Colonic mucosa (tissue), 4 donors: ENCODE data around the gene C6orf52. TPM values are rescaled to one million over a fixed set of nuclear protein-coding genes. Genes with fewer than 3 reads are reported as not detected.

Experiments used
- DNase-seq: peaks from one replicate; pipeline ENCODE4 v3.0.0-alpha.2; 2020
- H3K27ac ChIP-seq: fragments of 200-600 bp; one replicate; pipeline ENCODE4 v1.8.0; 2021
- H3K27me3 ChIP-seq: fragments of 200-600 bp; one replicate; pipeline ENCODE4 v1.8.0; 2021
- H3K36me3 ChIP-seq: fragments of 200-600 bp; one replicate; pipeline ENCODE4 v1.8.0; 2021
- H3K4me1 ChIP-seq: fragments of 200-600 bp; one replicate; pipeline ENCODE4 v1.8.0; 2021; ENCODE audit warnings: mild to moderate bottlenecking
- H3K4me3 ChIP-seq: fragments of 200-600 bp; one replicate; pipeline ENCODE4 v1.8.0; 2021
- H3K9ac ChIP-seq, 2 donors: one replicate each; pipeline ENCODE4 v1.7.0; 2013; ENCODE audit warnings: control low read depth in 2 of 2, low read depth in 2 of 2, low read length in 2 of 2
- H3K9me3 ChIP-seq: fragments of 200-600 bp; one replicate; pipeline ENCODE4 v1.8.0; 2021
- intact Hi-C: fragments of 100-400 bp; cut with DNase I; formaldehyde crosslinking; loops from one replicate; pipeline ENCODE4 v1.14.1; 2022
- total RNA-seq, 2 donors: library from RNA; stranded (reverse); fragmentation: NEBNext Ultra II Directional in 1 of 2; extraction: Animal tissue kit (Norgen Biotek cat#: 25700) in 1 of 2; gene quantifications; one replicate each; pipeline ENCODE4 v1.2.1, GENCODE V29; 2021
- TF ChIP-seq, protein P1 (sequence below): fragments of 200-600 bp; IDR thresholded peaks from one replicate; pipeline ENCODE4 v1.8.0; 2022; ENCODE audit warnings: antibody characterized with exemption, mild to moderate bottlenecking
- donor health status: healthy.
- donor health status: DM: no; HTN: no; CAD: no.
- donor health status: DM: no; HTN: no; CAD: no.

C6orf52 gene
- total RNA-seq, 2 donors from 2014 or later: 0.69 to 0.99 TPM

- Histone ChIP-seq H3K4me1 (no peaks in the 10 kb centered on the region), H3K27me3 (no peaks in the 10 kb centered on the region), H3K27ac (no peak overlapping the region), H3K9ac (no peak overlapping the region), H3K36me3 (peaks cover 4% of the 10 kb centered on the region), H3K4me3 (no peak overlapping the region), H3K9me3 (no peaks in the 10 kb centered on the region)
- TF ChIP-seq, protein P1, sequence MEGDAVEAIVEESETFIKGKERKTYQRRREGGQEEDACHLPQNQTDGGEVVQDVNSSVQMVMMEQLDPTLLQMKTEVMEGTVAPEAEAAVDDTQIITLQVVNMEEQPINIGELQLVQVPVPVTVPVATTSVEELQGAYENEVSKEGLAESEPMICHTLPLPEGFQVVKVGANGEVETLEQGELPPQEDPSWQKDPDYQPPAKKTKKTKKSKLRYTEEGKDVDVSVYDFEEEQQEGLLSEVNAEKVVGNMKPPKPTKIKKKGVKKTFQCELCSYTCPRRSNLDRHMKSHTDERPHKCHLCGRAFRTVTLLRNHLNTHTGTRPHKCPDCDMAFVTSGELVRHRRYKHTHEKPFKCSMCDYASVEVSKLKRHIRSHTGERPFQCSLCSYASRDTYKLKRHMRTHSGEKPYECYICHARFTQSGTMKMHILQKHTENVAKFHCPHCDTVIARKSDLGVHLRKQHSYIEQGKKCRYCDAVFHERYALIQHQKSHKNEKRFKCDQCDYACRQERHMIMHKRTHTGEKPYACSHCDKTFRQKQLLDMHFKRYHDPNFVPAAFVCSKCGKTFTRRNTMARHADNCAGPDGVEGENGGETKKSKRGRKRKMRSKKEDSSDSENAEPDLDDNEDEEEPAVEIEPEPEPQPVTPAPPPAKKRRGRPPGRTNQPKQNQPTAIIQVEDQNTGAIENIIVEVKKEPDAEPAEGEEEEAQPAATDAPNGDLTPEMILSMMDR: no peak
- DNase-seq: no peak
- intact Hi-C loops: no loop called here
Observed at GRCh38 chr6:10736731-10737130, 42.3 kb upstream of the C6orf52 start.

- H3K9ac ChIP-seq: no peak overlapping the region
- no peaks in the 10 kb centered on the region for H3K4me1 ChIP-seq
- TF ChIP-seq, protein P1: no peak
- DNase-seq: no peak
- H3K27me3 ChIP-seq: no peaks in the 10 kb centered on the region
- H3K27ac ChIP-seq: no peak overlapping the region
- H3K4me3 ChIP-seq: no peak overlapping the region
- intact Hi-C loops: no loop called here
- peaks cover 4% of the 10 kb centered on the region for H3K36me3 ChIP-seq
- no peaks in the 10 kb centered on the region for H3K9me3 ChIP-seq
Observed at GRCh38 chr6:10733863-10734262, 39.4 kb upstream of the C6orf52 start.

DNA sequence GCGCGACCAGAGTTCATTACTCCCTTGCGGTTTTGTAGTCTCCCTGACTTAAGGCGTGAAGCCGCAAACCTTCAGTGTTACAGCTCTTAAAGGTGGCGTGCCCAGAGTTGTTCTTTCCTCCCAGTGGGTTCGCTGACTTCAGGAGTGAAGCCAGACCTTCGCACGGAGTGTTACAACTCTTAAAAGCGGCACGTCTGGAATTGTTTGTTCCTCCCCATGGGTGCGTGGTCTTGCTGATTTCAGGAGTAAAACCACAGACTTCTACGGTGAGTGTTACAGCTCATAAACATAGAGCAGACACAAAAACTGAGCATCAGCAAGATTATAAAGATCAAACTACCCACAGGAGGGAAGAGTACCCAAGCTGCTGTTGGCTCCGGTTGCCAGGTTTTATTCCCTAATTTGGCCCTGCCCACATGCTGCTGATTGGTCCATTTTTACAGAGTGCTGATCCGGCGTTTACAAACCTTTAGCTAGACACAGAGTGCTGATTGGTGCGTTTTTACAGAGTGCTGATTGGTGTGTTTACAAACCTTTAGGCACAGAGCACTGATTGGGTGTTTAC lies 38.8 kb upstream of the C6orf52 start:
- Histone ChIP-seq H3K4me3 (no peak overlapping the region), H3K4me1 (no peaks in the 10 kb centered on the region), H3K27ac (no peak overlapping the region), H3K36me3 (peaks cover 4% of the 10 kb centered on the region), H3K9me3 (no peaks in the 10 kb centered on the region), H3K9ac (no peak overlapping the region), H3K27me3 (no peaks in the 10 kb centered on the region)
- intact Hi-C loops: no loop called here
- TF ChIP-seq, protein P1: no peak
- DNase-seq: no peak

DNA sequence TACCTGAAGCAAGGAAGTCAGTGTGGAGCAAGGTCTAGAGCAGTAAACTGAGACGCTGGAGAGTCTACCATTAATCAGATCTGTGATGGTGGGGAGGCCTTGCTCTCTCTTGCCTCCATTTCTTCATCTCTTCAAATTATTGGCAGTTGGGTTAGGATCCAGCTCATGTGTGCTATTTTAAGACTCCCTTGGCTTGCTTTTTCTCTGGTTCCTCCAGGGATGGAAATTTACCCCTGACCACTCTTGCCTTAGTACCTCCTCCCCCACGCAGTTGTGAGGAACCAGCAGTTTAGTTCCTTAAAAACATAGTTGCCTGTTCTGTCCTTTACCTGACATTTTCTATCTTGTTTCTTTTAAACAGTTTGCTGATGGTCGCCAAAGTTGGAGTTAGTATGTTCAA lies 35.8 kb upstream of the C6orf52 start:
- intact Hi-C loops: no loop called here
- DNase-seq: no peak
- TF ChIP-seq, protein P1: no peak
- Histone ChIP-seq H3K9me3 (no peaks in the 10 kb centered on the region), H3K4me1 (no peaks in the 10 kb centered on the region), H3K27ac (no peak overlapping the region), H3K9ac (no peak overlapping the region), H3K4me3 (no peak overlapping the region), H3K27me3 (no peaks in the 10 kb centered on the region), H3K36me3 (peaks cover 4% of the 10 kb centered on the region)

GRCh38 chr6:10725716-10726115 lies 31.3 kb upstream of the C6orf52 start:
- H3K9me3 ChIP-seq: no peaks in the 10 kb centered on the region
- no peaks in the 10 kb centered on the region for H3K36me3 ChIP-seq
- no peak for DNase-seq
- intact Hi-C loops: no loop called here
- no peak overlapping the region for H3K9ac ChIP-seq
- H3K27ac ChIP-seq: no peak overlapping the region
- H3K27me3 ChIP-seq: no peaks in the 10 kb centered on the region
- H3K4me1 ChIP-seq: peaks cover 4% of the 10 kb centered on the region
- no peak overlapping the region for H3K4me3 ChIP-seq
- TF ChIP-seq, protein P1: no peak
